Lower leg skin (tissue), 4 donors: Measurements from ENCODE around the gene ATRN. TPM values are rescaled to one million over a fixed set of nuclear protein-coding genes. Genes with fewer than 3 reads are reported as not detected.

Source experiments
- DNase-seq, 2 donors: peaks; one replicate each; pipeline ENCODE4 v3.0.0-alpha.2; 2019; ENCODE audit warnings: low spot score in 2 of 2
- H3K4me3 ChIP-seq: fragments of 200-600 bp; sonication (generic); 2 replicates; pipeline ENCODE4 v1.5.1; 2017; ENCODE audit warnings: mild to moderate bottlenecking, low read depth; ENCODE audit not compliant: poor library complexity, severe bottlenecking
- POLR2A ChIP-seq, 2 donors: fragments of 450-650 bp; IDR thresholded peaks; one replicate each; pipeline ENCODE4 v1.6.1; 2016 to 2017; ENCODE audit warnings: antibody characterized with exemption in 2 of 2, mild to moderate bottlenecking in 1 of 2, moderate library complexity in 1 of 2
- WGBS, 2 donors: methylation state at CpG; one replicate each; pipeline ENCODE4 v1.1.5; 2018; 5-methylcytosine and 5-hydroxymethylcytosine counted together
- intact Hi-C: fragments of 100-400 bp; cut with DNase I; formaldehyde crosslinking; loops from one replicate; pipeline ENCODE4 v1.15.0; 2023; ENCODE audit warnings: low total_unique reads
- total RNA-seq, 4 donors: library from RNA; depleted of rRNA; stranded (reverse); fragments of >200 nt; gene quantifications; one replicate each; pipeline ENCODE4 v1.1.0, GENCODE V29; 2016
- TF ChIP-seq, protein P1 (sequence below), 3 donors: fragments of 450-650 bp; IDR thresholded peaks; one replicate each; pipeline ENCODE4 v1.5.1; 2016; ENCODE audit warnings: antibody characterized with exemption in 3 of 3, mild to moderate bottlenecking in 3 of 3, moderate library complexity in 2 of 3

ATRN gene
- total RNA-seq, 4 donors from 2014 or later: 18.2 to 34.6 (median 28.4) TPM

DNA sequence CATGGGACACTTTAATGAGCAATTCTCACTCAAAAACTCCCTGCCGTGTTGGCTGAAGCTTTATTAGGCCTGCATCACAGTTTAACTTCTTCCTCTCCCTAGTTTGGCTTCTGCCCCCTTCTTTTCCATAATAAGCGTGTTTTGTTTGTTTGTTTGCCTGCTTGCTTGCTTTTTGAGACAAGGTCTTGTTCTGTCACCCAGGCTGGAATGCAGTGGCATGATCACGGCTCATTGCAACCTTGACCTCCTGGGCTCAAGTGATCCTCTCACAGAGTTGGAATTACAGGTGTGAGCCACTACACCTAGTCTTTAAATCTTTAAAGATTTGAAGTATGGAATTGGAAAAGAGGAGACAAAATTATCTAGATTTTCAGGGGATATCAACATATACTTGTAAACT is 38.0 kb upstream of the ATRN start:
- no peak for DNase-seq
- H3K4me3 ChIP-seq: no peak overlapping the region
- TF ChIP-seq, protein P1, sequence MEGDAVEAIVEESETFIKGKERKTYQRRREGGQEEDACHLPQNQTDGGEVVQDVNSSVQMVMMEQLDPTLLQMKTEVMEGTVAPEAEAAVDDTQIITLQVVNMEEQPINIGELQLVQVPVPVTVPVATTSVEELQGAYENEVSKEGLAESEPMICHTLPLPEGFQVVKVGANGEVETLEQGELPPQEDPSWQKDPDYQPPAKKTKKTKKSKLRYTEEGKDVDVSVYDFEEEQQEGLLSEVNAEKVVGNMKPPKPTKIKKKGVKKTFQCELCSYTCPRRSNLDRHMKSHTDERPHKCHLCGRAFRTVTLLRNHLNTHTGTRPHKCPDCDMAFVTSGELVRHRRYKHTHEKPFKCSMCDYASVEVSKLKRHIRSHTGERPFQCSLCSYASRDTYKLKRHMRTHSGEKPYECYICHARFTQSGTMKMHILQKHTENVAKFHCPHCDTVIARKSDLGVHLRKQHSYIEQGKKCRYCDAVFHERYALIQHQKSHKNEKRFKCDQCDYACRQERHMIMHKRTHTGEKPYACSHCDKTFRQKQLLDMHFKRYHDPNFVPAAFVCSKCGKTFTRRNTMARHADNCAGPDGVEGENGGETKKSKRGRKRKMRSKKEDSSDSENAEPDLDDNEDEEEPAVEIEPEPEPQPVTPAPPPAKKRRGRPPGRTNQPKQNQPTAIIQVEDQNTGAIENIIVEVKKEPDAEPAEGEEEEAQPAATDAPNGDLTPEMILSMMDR (IDR thresholded peaks at IDR 0.05): no peak
- no peak for TF ChIP-seq POLR2A (IDR thresholded peaks at IDR 0.05)
- intact Hi-C loops: no loop called here
- WGBS, 2 donors: 85 to 87% methylated on average over 3 of the region's 3 CpGs

DNA sequence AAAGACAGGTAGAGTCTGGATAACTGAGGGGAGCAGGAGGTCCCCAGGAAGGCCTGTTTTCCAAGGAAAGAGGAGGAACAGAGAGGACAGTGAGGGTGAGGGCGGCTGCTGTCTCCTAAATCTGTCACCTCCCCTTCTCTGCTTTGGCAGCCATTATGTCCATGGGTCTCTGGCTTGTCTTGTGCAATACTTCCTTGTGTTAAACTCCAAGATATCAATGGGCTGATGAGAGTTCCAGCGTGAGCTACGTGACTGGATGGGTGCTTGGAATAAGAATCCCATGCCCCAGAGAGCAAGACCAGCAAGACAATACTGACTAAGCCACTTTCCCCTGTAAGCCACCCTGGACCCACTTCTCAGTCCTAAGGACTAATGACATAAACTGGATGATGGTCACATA is 37.1 kb upstream of the ATRN start:
- 79 to 86% methylated on average over 3 of the region's 3 CpGs for WGBS, 2 donors
- TF ChIP-seq, protein P1 (IDR thresholded peaks at IDR 0.05): no peak
- TF ChIP-seq POLR2A (IDR thresholded peaks at IDR 0.05): no peak
- intact Hi-C loops: no loop called here
- peak in 1 of 2 donors; percentile 56 for DNase-seq
- H3K4me3 ChIP-seq: no peak overlapping the region

DNA sequence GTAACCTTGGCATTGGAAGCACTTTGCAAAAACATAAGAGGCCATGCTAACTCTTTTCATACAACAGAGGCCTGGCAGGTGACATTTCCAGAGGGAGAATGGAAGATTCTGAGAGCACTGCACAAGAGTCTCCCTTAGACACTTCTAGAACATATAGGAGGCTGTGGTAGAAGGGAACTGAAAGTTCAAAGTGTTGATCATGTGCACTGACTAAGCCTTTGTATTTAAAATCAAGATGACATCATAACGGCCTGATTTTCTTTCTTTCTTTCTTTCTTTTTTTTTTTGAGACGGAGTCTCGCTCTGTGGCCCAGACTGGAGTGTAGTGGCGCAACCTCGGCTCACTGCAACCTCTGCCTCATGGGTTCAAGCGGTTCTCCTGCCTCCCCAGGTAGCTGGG is 36.6 kb upstream of the ATRN start:
- no peak overlapping the region for H3K4me3 ChIP-seq
- DNase-seq: peak in 1 of 2 donors; percentile 14
- WGBS, 2 donors: 85 to 87% methylated on average over 6 of the region's 6 CpGs
- intact Hi-C loops: no loop called here
- TF ChIP-seq POLR2A (IDR thresholded peaks at IDR 0.05): no peak
- TF ChIP-seq, protein P1 (IDR thresholded peaks at IDR 0.05): no peak

DNA sequence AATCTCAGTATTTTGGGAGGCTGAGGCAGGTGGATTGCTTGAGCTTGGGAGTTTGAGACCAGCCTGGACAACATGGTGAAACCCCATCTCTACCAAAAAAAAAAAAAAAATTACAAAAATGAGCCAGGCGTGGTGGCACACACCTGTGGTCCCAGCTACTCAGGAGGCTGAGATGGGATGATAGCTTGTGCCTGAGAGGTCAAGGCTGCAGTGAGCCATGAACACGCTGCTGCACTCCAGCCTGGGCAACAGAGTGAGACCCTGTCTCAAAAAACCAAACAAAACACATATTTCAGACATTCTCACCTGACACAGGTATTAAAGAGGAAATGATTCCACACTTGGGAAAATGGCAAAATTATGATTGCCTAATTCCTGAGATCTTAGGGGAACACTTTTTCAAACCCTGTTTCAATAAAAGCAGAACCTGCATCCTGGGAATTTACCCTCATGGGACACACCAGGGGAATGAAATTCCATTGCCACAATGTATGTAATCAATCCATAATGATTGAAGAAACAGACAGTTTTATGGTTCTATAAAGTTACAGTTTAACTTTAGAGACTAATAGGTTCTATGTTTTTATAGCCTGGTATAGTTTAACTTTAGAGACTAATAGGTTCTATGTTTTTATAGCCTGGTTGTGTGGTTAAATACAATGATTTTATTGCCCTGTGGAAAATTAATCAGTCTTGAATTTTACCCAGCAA is 33.8 kb upstream of the ATRN start:
- intact Hi-C loops: no loop called here
- no peak for DNase-seq
- 74 to 96% methylated on average over 2 of the region's 2 CpGs for WGBS, 2 donors
- H3K4me3 ChIP-seq: no peak overlapping the region
- TF ChIP-seq, protein P1 (IDR thresholded peaks at IDR 0.05): no peak
- no peak for TF ChIP-seq POLR2A (IDR thresholded peaks at IDR 0.05)

DNA sequence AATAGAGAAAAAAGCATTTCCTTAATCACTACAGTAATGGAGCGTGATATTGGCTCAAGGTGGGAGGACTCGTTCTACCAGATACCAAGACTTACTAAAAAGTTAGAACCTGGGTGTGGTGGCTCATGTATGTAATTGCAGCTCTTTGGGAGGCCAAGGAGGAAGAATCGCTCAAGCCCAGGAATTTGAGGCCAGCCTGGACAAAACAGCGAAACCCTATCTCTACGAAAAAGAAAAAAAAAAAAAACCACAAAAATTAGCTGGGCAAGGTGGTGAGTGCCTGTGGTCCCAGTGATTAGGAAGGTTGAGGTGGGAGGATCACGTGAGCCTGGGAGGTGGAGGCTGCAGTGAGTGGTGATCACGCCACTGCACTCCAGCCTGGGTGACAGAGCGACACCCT is 24.0 kb upstream of the ATRN start:
- WGBS, 2 donors: 68 to 69% methylated on average over 8 of the region's 8 CpGs
- DNase-seq: no peak
- no peak for TF ChIP-seq POLR2A (IDR thresholded peaks at IDR 0.05)
- TF ChIP-seq, protein P1 (IDR thresholded peaks at IDR 0.05): no peak
- H3K4me3 ChIP-seq: no peak overlapping the region
- intact Hi-C loops: no loop called here

DNA sequence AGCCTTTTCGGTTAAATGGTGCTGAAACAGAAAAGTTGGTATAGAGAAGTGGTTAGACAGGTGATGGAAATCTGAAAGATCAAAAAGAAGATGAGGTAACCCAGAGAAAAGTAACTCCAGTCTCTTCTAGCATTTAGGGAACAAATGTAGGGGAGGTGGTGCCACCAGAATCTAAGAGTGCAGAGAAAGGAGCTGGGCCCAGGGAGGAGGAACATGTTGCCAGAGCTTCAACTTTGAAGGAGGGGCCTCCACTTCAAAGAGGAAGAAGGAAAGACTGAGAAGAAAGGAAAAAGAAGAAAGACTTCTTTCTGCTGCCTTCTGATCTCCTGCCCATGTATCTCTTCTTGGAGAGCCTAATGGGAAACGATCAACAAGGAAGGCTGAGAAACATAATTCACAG is 23.5 kb upstream of the ATRN start:
- WGBS, 2 donors: 76 to 85% methylated on average over 2 of the region's 2 CpGs
- no peak for TF ChIP-seq POLR2A (IDR thresholded peaks at IDR 0.05)
- TF ChIP-seq, protein P1 (IDR thresholded peaks at IDR 0.05): no peak
- no peak overlapping the region for H3K4me3 ChIP-seq
- intact Hi-C loops: no loop called here
- DNase-seq: no peak
